ENCODE data around the gene RASSF8.

GRCh38 chr12:26044007-26044394 is 85.5 kb downstream of the RASSF8 start:
- no peak for TF ChIP-seq CTCF (conservative IDR thresholded peaks at IDR 0.05)
- TF ChIP-seq ZFX (IDR thresholded peaks at IDR 0.05), result no peak
